Right lobe of liver (tissue), 6 donors: ENCODE data around the gene GNAQ. TPM values are rescaled to one million over a fixed set of nuclear protein-coding genes. Genes with fewer than 3 reads are reported as not detected.

ENCODE experiments used
- ATAC-seq, 4 donors: fragments of 200-7000 bp; cut with Tn5 transposase; one replicate each; pipeline ENCODE4 v1.9.1; 2020; ENCODE audit warnings: mild to moderate bottlenecking in 4 of 4, moderate library complexity in 4 of 4
- DNase-seq, 3 donors: peaks; one replicate each; pipeline ENCODE4 v3.0.0-alpha.2; 2020
- H3K27ac ChIP-seq, 3 donors: fragments of 200-600 bp; one replicate each; pipeline ENCODE4 v1.8.0; 2022
- H3K27me3 ChIP-seq, 2 donors: fragments of 200-600 bp; one replicate each; pipeline ENCODE4 v1.8.0; 2022
- H3K36me3 ChIP-seq, 4 donors: fragments of 200-600 bp; sonication (generic) in 1 of 4; one replicate each; pipeline versions ENCODE4 v1.5.1 to v1.8.0; 2017 to 2022; ENCODE audit warnings: control low read depth in 1 of 4
- H3K4me1 ChIP-seq, 4 donors: fragments of 200-600 bp; sonication (generic) in 1 of 4; one replicate each; pipeline versions ENCODE4 v1.5.1 to v1.8.0; 2017 to 2022; ENCODE audit warnings: control low read depth in 1 of 4
- H3K4me3 ChIP-seq, 3 donors: fragments of 200-600 bp; one replicate each; pipeline ENCODE4 v1.8.0; 2022
- H3K9me3 ChIP-seq, 4 donors: fragments of 200-600 bp; sonication (generic) in 1 of 4; one replicate each; pipeline versions ENCODE4 v1.5.1 to v1.8.0; 2017 to 2022; ENCODE audit warnings: control low read depth in 1 of 4
- CTCF ChIP-seq, 4 donors: fragments of 200-600 bp in 3 of 4; fragments of 450-650 bp in 1 of 4; IDR thresholded peaks; one replicate each; pipeline versions ENCODE4 v1.5.1 to v1.8.0; 2016 to 2022; ENCODE audit warnings: antibody characterized with exemption in 4 of 4, mild to moderate bottlenecking in 2 of 4
- POLR2A ChIP-seq: fragments of 450-650 bp; IDR thresholded peaks from one replicate; pipeline ENCODE4 v1.6.1; 2017; ENCODE audit warnings: antibody characterized with exemption, mild to moderate bottlenecking
- WGBS: methylation state at CpG from one replicate; pipeline ENCODE4 v1.1.6; 2018; ENCODE audit warnings: low coverage, low lambda C conversion rate; ENCODE audit not compliant: insufficient coverage; ENCODE audit errors: missing lambda C conversion rate; 5-methylcytosine and 5-hydroxymethylcytosine counted together
- intact Hi-C, 2 donors: fragments of 100-400 bp; cut with DNase I; formaldehyde crosslinking; loops; one replicate each; pipeline versions ENCODE4 v1.11.2 to v1.14.1; 2022
- total RNA-seq, 6 experiments: library from RNA; depleted of rRNA in 2 of 6; stranded (reverse); fragments of >200 nt in 2 of 6; fragmentation: NEBNext Ultra II Directional in 3 of 6; extraction: Animal tissue kit (Norgen Biotek cat#: 25700) in 3 of 6; gene quantifications; one replicate each; pipeline versions ENCODE4 v1.1.0 to v1.2.4, GENCODE V29; 2016 to 2023
- donor health status: DM: no; HTN: yes; CAD: no.
- donor health status: DM: no; HTN: no; CAD: no.
- donor health status: DM: no; HTN: no; CAD: no.
- donor health status: DM: no; HTN: yes; CAD: no.
- donor health status: DM: no; HTN: yes; CAD: no.

GNAQ gene
- total RNA-seq, 6 experiments from 2014 or later: 15.8 to 28.7 (median 21.6) TPM

- no peak for DNase-seq
- no peaks in the 10 kb centered on the region for H3K36me3 ChIP-seq
- no peak for ATAC-seq
- no peak for TF ChIP-seq CTCF (IDR thresholded peaks at IDR 0.05)
- TF ChIP-seq POLR2A: no peak
- no peak overlapping the region for H3K27ac ChIP-seq
- H3K27me3 ChIP-seq: no peaks in the 10 kb centered on the region
- no peak overlapping the region for H3K4me3 ChIP-seq
- no peaks in the 10 kb centered on the region for H3K9me3 ChIP-seq
- H3K4me1 ChIP-seq: peaks cover 0 to 30% (median 3%) of the 10 kb centered on the region in 4 donors
- 92% methylated on average over 1 of the region's 2 CpGs for WGBS
- intact Hi-C loops: loop anchor here in 1 of 2 donors (10.0 kb wide), 1 partner anchor 45 kb away; the partner anchor contains the start of gene GNAQ
These were observed 42.2 kb downstream of the GNAQ start for GRCh38 chr9:77989458-77989857.

- H3K27me3 ChIP-seq: no peaks in the 10 kb centered on the region
- WGBS: 19% methylated on average over 1 of the region's 1 CpG
- no peak for TF ChIP-seq CTCF (IDR thresholded peaks at IDR 0.05)
- TF ChIP-seq POLR2A: no peak
- no peaks in the 10 kb centered on the region for H3K9me3 ChIP-seq
- no peak overlapping the region for H3K4me3 ChIP-seq
- DNase-seq: no peak
- H3K4me1 ChIP-seq: peaks cover 0 to 30% (median 3%) of the 10 kb centered on the region in 4 donors
- no peak overlapping the region for H3K27ac ChIP-seq
- H3K36me3 ChIP-seq: no peaks in the 10 kb centered on the region
- ATAC-seq: no peak
- intact Hi-C loops: loop anchor here in 1 of 2 donors (10.0 kb wide), 1 partner anchor 46 kb away; the partner anchor contains the start of gene GNAQ
These were observed 43.0 kb downstream of the GNAQ start for GRCh38 chr9:77988630-77989029.

GRCh38 chr9:77987880-77988525 lies 43.6 kb downstream of the GNAQ start:
- no peak for TF ChIP-seq CTCF (IDR thresholded peaks at IDR 0.05)
- TF ChIP-seq POLR2A: no peak
- H3K4me1 ChIP-seq: peaks cover 0 to 30% (median 3%) of the 10 kb centered on the region in 4 donors
- no peak overlapping the region for H3K27ac ChIP-seq
- H3K9me3 ChIP-seq: no peaks in the 10 kb centered on the region
- ATAC-seq: peak in 1 of 4 donors; percentile 4
- 54% methylated on average over 5 of the region's 5 CpGs for WGBS
- intact Hi-C loops: loop anchor here in 1 of 2 donors (10.0 kb wide), 1 partner anchor 47 kb away; the partner anchor contains the start of gene GNAQ
- no peaks in the 10 kb centered on the region for H3K27me3 ChIP-seq
- H3K36me3 ChIP-seq: no peaks in the 10 kb centered on the region
- DNase-seq: no peak
- no peak overlapping the region for H3K4me3 ChIP-seq

- Histone ChIP-seq H3K27ac (no peak overlapping the region), H3K4me3 (no peak overlapping the region), H3K27me3 (no peaks in the 10 kb centered on the region), H3K9me3 (no peaks in the 10 kb centered on the region), H3K4me1 (peaks cover 0 to 30% (median 3%) of the 10 kb centered on the region in 4 donors), H3K36me3 (no peaks in the 10 kb centered on the region)
- ATAC-seq: peak in 1 of 4 donors; percentile 13
- TF ChIP-seq CTCF (IDR thresholded peaks at IDR 0.05) (no peak), POLR2A (no peak)
- no peak for DNase-seq
- intact Hi-C loops: loop anchor here in 1 of 2 donors (10.0 kb wide), 1 partner anchor 48 kb away; the partner anchor contains the start of gene GNAQ
- WGBS: 73% methylated on average over 7 of the region's 7 CpGs
These were observed 44.4 kb downstream of the GNAQ start for GRCh38 chr9:77987081-77987656.
